CD4-positive, alpha-beta T cell treated with Interleukin-6 at 100 ng/mL for 8 hours (primary cell): ENCODE data around the gene OSCP1.
A peak's percentile ranks its signal among the peaks of the same experiment; 100 is the strongest.

Experiments used
- DNase-seq: peaks from one replicate; pipeline ENCODE4 v3.0.0-alpha.2; 2020; ENCODE audit warnings: mixed read lengths, low spot score

The OSCP1 gene

GRCh38 chr1:36472656-36473055 lies 22.4 kb upstream of the OSCP1 start:
- DNase-seq = no peak

GRCh38 chr1:36471830-36472641 lies 21.8 kb upstream of the OSCP1 start:
- no peak for DNase-seq

GRCh38 chr1:36469163-36469562 lies 18.9 kb upstream of the OSCP1 start:
- no peak for DNase-seq

GRCh38 chr1:36467700-36468455 lies 17.6 kb upstream of the OSCP1 start:
- no peak for DNase-seq

GRCh38 chr1:36467027-36467410 lies 16.8 kb upstream of the OSCP1 start:
- no peak for DNase-seq

GRCh38 chr1:36466370-36467026 lies 16.2 kb upstream of the OSCP1 start:
- no peak for DNase-seq

GRCh38 chr1:36465731-36466369 lies 15.6 kb upstream of the OSCP1 start:
- DNase-seq = no peak

GRCh38 chr1:36464605-36465393 lies 14.5 kb upstream of the OSCP1 start:
- no peak for DNase-seq

- peak; percentile 89 for DNase-seq
Observed at GRCh38 chr1:36463803-36464604, 13.8 kb upstream of the OSCP1 start, which contains the start of gene MRPS15. Gene MRPS15, minus strand, starts transcription at chr1:36464384. Its CDS starts 109 bp downstream, at chr1:36464275.

GRCh38 chr1:36463463-36463802 lies 13.2 kb upstream of the OSCP1 start:
- no peak for DNase-seq

GRCh38 chr1:36458910-36459309 lies 8.7 kb upstream of the OSCP1 start:
- no peak for DNase-seq

- peak; percentile 31 for DNase-seq
Observed at GRCh38 chr1:36457691-36458090, 7.4 kb upstream of the OSCP1 start.

GRCh38 chr1:36456391-36456928 lies 6.2 kb upstream of the OSCP1 start:
- DNase-seq = no peak

GRCh38 chr1:36455386-36455785 lies 5.1 kb upstream of the OSCP1 start:
- DNase-seq = no peak

GRCh38 chr1:36453600-36454388 lies 3.5 kb upstream of the OSCP1 start:
- DNase-seq = no peak

GRCh38 chr1:36453051-36453450 lies 2.8 kb upstream of the OSCP1 start:
- DNase-seq = no peak

GRCh38 chr1:36450919-36451305 lies 661 bp upstream of the OSCP1 start:
- DNase-seq = no peak

- no peak for DNase-seq
Observed at GRCh38 chr1:36448530-36449056, 1.7 kb downstream of the OSCP1 start.

- DNase-seq = no peak
Observed at GRCh38 chr1:36447450-36447849, 2.8 kb downstream of the OSCP1 start.
